ENCODE measurements around the gene RB1. TPM values are rescaled to one million over a fixed set of nuclear protein-coding genes. Genes with fewer than 3 reads are reported as not detected.

RB1 gene
- total RNA-seq, 1 donor from 2014 or later: 12.4 TPM

GRCh38 chr13:48475230-48475629 lies 171.7 kb downstream of the RB1 start:
- DNase-seq (ENCODE audit: low read depth) (no peak), FAIRE-seq (no peak)
- no peak overlapping the region for H3K4me3 ChIP-seq (ENCODE audit: low read depth, low read length)
- no peak for TF ChIP-seq CTCF (IDR thresholded peaks at IDR 0.05; ENCODE audit: insufficient read depth, low read length, severe bottlenecking)
- no peaks in the 10 kb centered on the region for H3K27me3 ChIP-seq (ENCODE audit: control insufficient read depth, insufficient read depth, low read length)
- H3K36me3 ChIP-seq (ENCODE audit: control insufficient read depth, insufficient read depth, low read length): peaks cover 4% of the 10 kb centered on the region

- Histone ChIP-seq H3K36me3 (ENCODE audit: control insufficient read depth, insufficient read depth, low read length) (peaks cover 4% of the 10 kb centered on the region), H3K4me3 (ENCODE audit: low read depth, low read length) (no peak overlapping the region), H3K27me3 (ENCODE audit: control insufficient read depth, insufficient read depth, low read length) (no peaks in the 10 kb centered on the region)
- no peak for TF ChIP-seq CTCF (IDR thresholded peaks at IDR 0.05; ENCODE audit: insufficient read depth, low read length, severe bottlenecking)
- no peak for FAIRE-seq
- DNase-seq (ENCODE audit: low read depth): no peak
These were observed 172.7 kb downstream of the RB1 start for GRCh38 chr13:48476215-48476614.

GRCh38 chr13:48476686-48477085 lies 173.1 kb downstream of the RB1 start:
- Histone ChIP-seq H3K4me3 (ENCODE audit: low read depth, low read length) (no peak overlapping the region), H3K36me3 (ENCODE audit: control insufficient read depth, insufficient read depth, low read length) (peaks cover 4% of the 10 kb centered on the region), H3K27me3 (ENCODE audit: control insufficient read depth, insufficient read depth, low read length) (no peaks in the 10 kb centered on the region)
- DNase-seq (ENCODE audit: low read depth) (no peak), FAIRE-seq (no peak)
- TF ChIP-seq CTCF (IDR thresholded peaks at IDR 0.05; ENCODE audit: insufficient read depth, low read length, severe bottlenecking): no peak

GRCh38 chr13:48477191-48477855 lies 173.8 kb downstream of the RB1 start:
- no peak overlapping the region for H3K4me3 ChIP-seq (ENCODE audit: low read depth, low read length)
- DNase-seq (ENCODE audit: low read depth): no peak
- no peak for TF ChIP-seq CTCF (IDR thresholded peaks at IDR 0.05; ENCODE audit: insufficient read depth, low read length, severe bottlenecking)
- H3K27me3 ChIP-seq (ENCODE audit: control insufficient read depth, insufficient read depth, low read length): no peaks in the 10 kb centered on the region
- peaks cover 4% of the 10 kb centered on the region for H3K36me3 ChIP-seq (ENCODE audit: control insufficient read depth, insufficient read depth, low read length)
- no peak for FAIRE-seq

- no peak for TF ChIP-seq CTCF (IDR thresholded peaks at IDR 0.05; ENCODE audit: insufficient read depth, low read length, severe bottlenecking)
- peaks cover 4% of the 10 kb centered on the region for H3K36me3 ChIP-seq (ENCODE audit: control insufficient read depth, insufficient read depth, low read length)
- FAIRE-seq: no peak
These were observed 174.8 kb downstream of the RB1 start for GRCh38 chr13:48478391-48478790.

GRCh38 chr13:48483575-48483974 lies 180.0 kb downstream of the RB1 start:
- FAIRE-seq (no peak), DNase-seq (ENCODE audit: low read depth) (no peak)
- Histone ChIP-seq H3K36me3 (ENCODE audit: control insufficient read depth, insufficient read depth, low read length) (peaks cover 2% of the 10 kb centered on the region), H3K4me3 (ENCODE audit: low read depth, low read length) (no peak overlapping the region), H3K27me3 (ENCODE audit: control insufficient read depth, insufficient read depth, low read length) (no peaks in the 10 kb centered on the region)
- no peak for TF ChIP-seq CTCF (IDR thresholded peaks at IDR 0.05; ENCODE audit: insufficient read depth, low read length, severe bottlenecking)

More at GRCh38 chr13:48478391-48478790, 174.8 kb downstream of the RB1 start:
- Histone ChIP-seq H3K27me3 (ENCODE audit: control insufficient read depth, insufficient read depth, low read length) (no peaks in the 10 kb centered on the region), H3K4me3 (ENCODE audit: low read depth, low read length) (no peak overlapping the region)
- DNase-seq (ENCODE audit: low read depth): no peak
